HG03175 (cell line): Measurements from ENCODE around the gene TMEM61.
"Not testable (repeated sequence)": the region's sequence is repeated elsewhere in the genome, so short reads cannot be mapped to it uniquely, and the experiment has no call there.

ENCODE experiments used
- ATAC-seq: cut with Tn5 transposase; IDR thresholded peaks from one replicate; pipeline ENCODE4 v1.9.1; 2021; ENCODE audit warnings: mild to moderate bottlenecking, moderate library complexity; ENCODE audit not compliant: unreplicated experiment

The TMEM61 gene

DNA sequence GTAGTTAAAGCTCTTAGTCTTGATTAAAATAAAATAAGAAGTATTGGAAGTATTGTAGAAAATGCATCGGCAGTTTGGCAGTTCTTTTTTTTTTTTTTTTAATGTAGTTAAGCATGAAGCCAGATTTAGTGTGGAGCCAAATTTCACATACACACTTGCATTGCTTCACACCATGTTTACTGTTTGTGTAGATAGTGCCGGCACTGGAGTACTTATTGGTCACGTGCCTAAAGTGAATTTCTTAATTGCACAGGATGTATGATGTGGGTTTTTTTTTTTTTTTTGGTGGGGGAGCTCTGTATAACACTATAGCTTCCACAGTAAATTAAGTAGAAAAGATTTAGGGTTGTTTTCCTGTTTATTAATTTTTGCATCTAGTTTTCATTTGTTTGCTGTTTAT, 21.2 kb upstream of the TMEM61 start:
- ATAC-seq: no peak

DNA sequence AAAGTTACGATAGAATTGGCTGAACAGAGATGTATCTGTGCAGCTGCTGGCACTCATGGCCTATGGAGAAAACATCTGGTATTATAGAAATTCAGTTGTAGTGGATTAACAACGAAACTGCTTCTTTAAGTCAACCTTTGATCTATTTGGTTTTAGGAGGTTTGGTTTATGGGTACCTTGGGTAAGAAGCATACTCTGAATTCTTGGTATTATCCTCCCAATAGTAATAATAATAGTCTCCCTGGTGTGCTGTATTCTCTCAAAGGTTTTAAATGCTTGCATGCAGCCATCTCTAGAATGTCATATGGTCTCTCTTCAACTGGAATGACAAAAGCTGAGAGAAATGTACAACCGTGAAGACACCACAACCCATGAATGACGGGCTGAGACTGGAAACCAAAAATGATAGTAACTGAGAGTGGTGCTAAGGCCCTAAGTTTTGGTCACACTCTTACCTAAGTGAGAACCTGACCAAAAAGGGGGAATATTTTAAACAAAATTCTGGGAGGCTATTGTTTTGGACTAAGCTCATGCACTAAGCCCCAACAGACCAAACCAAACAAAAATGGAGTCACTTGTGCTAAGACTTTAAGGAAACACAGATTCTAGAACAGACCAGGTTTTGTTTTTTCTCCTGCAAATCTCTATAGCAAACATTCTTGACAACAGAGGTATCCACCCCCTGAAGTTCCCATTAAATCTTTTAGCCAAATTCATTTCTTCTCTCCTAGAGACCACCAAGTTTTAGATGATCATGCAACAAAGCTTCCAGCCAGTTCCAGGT, 17.6 kb upstream of the TMEM61 start:
- ATAC-seq: no peak

DNA sequence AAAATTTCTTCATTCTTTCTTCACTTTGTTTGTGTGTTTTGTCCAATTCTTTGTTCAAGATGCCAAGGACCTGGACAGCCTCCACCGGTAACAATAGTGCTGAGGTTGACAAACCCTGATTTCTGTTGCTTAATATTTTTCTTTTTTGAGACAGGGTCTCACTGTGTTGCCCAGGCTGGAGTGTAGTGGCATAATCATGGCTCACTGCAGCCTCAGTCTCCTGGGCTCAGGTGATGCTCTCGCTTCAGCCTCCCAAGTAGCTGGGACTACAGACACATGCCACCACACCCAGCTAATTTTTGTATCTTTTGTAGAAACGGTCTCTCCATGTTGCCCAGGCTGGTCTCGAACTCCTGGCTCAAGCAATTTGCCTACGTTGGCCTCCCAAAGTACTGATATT, 16.6 kb upstream of the TMEM61 start:
- ATAC-seq: not testable (repeated sequence)

DNA sequence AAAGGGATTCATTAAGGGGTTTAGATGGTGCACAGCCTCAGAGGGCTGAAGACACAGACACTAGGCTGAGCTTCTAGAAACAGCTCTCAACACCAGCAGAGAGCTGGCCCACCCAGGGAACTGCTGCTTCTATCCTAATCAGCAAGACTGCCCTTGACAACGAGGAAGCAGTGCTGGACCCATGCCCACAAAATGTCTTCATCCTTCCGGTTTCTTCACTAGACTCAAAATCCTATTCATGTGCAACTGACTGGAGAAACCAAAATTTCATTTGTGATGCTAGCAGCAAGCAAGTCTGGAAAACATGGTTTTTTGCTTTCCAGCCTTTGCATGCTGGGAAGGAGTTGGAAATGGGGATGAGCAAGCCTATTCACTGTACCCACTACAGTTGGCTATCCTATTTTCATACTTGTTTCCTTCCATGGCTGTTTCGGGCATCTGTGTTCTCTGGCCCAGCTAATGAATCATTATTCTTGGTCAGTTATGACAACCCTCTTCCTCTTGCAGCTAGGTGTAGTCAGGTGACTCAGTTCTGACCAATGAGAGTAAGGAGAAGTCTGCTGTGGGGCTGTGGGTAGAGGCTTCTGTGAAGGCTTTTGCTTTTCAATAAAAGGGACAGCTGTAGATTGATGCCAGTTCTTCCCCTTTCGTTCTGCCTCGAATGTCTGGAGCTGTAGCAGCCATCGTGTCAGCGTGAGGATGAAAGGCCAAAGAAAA, 14.6 kb upstream of the TMEM61 start:
- ATAC-seq: peak; percentile 98

DNA sequence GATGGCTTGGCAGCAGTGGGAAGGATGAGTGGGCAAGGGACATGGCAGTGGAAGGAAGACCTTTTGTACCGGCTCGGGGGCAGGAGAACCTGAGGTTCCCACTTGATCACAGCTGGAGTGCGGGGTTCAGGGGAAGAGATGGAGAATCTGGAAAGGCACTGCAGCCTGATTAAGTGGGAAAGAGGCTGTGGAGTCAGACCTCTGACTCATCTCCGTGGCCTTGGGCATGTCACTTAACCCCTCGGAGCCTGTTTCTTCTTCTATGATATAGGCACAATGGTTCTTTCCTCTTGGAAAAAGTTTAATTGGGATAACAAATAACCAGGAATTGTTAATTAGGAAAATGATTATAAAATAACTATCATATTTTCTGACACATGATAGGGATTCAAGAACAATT, 13.1 kb upstream of the TMEM61 start:
- no peak for ATAC-seq

DNA sequence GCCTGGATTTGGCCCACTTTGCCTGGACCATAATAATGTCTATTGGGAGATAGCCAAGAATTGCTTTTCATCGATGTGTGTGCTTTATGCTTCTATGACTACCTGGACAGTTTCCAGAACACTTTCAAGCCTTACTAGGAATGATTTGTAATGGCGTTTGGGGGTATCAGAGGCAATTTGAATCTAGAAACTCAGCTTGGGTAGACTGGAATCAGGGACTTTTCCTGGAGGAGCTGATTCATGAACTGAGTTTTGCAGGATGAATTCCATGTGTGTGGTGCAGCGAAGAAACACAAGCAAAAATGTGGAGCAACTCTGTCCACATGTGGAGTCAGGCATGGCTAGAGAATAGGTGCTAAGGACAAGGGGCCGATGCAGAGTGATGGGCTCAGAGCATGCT, 11.9 kb upstream of the TMEM61 start:
- no peak for ATAC-seq

DNA sequence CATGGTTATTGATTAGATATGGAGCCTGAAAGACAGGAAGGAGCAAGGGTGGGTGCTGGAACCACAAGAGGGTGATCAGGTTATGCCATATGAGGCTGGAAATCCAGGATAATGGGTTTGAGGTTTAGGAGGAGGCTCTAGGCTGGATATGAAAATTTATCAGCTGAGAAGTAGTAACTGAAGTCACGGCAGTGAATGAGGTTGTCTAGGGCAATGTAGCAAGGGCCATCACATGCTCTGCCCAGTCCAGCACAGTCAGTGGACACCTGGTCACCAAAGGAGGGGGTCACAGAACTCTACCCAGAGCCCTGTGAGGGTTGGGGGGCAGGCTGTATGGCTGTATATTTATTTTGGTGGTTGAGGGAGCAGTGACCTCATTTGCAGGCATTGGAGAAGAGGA, 10.5 kb upstream of the TMEM61 start:
- ATAC-seq: no peak

DNA sequence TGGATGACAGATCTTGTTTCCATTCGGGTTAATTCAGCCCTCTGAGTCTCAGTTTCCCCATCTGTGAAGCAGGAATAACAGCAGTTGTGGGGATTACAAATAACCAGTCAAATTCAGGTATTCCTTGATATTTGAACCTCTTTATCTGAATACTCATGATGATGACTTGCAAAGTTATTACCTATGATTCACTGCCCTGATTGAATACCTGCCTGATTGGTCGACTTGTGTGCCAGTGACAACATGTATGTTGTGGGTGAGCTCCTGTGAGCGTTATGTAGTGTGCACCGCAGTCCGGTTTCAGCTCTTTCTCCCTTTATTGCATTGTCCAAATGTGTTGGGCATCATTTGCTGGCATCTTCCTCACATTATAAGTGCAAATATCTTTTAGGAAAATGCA, 9.5 kb upstream of the TMEM61 start:
- no peak for ATAC-seq

DNA sequence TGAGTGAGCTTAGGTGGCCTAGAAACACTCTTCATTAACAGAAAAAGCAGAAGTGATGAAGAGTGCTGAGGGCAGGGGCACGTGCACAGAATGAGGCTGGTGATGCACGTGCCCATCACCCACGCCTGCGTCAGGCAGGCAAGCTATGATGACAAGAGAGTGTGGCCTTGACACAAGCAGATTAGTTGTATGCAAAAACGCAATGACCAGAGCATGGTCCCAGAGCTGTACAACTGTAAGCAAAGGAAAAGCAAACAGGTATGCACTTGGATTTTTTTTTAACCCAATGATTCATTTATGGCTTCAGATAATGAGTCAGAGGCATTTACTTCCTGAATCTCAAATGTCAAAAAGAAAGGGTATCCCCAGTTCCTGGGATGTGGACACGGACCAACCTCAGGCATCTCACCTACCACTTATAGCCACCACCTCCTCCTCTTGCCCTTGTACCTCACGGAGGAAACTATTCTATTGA, 9.1 kb upstream of the TMEM61 start:
- ATAC-seq: peak; percentile 79

DNA sequence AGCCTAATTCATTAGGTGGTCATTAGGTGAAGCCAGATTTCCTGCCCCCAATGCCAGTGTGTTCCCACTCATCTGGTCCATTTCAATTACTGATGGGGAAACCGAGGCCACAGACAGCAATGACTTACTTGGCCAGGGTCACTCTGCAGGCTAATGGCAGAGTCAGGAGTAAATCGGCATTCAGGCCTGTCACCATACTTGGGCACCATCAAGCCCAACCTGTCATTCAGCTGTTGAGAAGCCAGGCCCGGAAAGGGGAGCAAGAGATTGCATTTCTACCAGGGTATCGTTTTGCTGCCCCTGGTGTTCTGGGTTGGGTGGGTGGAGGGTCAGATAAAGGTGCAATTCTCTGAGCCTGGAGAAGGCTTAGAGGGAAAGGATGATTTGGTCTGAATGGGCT, 8.0 kb upstream of the TMEM61 start:
- ATAC-seq: no peak

DNA sequence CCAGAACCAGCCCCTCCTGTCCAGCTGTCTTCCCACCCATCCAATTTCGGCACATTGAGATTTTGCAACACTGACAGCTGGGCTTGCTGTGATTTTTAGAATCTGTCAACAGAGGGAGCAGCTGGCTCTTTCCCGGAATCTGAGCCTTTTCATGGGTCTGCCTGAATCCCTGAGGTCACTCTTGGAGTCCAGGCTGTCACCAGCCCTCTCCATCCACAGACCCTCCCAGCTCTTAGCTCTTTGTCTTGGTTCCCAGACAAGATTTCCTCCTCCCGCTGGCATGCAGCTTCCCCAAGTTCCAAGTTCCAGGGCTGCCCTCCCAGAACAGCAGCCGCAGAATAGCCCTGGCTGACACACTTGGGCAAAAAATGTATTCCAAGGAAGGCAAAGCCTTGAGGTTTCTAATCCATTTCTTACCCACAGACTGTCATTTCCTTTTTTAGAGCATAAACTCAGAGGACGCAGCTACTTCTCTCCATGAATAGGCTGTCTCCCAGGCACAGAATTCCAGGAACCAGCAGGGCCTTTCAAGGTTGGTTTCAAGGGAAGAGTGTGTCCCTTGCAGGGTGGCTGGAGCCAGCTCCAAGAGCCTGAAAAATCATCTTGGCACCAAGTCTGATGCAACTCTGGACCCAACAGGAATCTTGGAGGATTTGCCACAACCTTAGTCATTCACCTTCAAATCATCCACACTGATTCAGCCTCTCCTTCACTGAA, 7.1 kb upstream of the TMEM61 start:
- no peak for ATAC-seq

DNA sequence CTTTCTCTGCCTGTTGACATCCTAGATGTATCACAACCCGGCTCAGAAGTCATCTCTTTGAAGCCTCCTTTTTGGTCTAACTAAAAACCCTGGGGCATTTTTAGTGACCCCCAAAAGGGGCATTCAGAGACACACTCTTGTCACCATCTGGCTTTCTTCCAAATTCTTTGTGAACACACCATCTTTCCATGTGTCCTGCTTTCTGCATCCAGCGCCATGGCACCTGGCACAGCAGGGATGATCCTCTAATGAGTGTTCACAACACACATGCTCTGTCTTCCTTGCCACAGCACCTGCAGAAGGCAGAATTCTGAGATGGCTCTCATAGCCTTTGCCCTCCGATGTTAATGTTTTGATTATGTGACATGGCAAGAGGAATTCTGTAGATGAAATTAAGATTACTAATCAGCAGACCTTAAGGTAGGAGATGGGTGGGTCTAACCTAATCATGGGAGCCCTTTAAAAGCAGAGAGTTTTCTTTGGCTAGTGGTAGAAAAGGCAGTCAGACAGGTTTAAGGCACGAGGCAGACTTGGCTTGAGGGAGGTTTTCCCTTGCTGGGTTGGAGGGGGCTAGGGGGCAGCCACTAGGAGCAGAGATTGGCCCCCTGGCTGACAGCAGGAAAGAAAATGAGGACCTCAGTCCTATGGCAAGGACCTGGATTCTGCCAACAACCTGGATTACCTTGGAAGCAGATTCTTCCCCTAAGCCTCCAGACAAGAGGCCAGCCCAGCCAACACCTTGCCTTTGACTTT, 4.9 kb upstream of the TMEM61 start:
- no peak for ATAC-seq

DNA sequence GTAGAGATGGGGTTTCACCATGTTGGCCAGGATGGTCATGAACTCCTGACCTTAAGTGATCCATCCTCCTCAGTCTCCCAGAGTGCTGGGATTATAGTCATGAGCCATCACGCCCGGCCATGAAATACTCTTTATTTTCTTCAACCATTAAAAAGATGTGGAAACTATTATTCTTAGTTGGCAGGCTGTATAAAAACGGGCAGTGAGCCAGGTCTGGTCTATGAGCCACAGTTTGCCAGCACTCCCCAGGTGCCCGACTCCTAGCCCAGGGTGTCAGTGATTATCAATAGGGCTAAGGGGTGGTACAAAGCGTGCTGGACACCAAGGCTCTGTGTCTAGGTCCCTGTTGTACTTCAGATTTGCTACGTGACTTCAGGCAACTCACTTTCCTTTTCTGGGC, 3.7 kb upstream of the TMEM61 start:
- no peak for ATAC-seq

DNA sequence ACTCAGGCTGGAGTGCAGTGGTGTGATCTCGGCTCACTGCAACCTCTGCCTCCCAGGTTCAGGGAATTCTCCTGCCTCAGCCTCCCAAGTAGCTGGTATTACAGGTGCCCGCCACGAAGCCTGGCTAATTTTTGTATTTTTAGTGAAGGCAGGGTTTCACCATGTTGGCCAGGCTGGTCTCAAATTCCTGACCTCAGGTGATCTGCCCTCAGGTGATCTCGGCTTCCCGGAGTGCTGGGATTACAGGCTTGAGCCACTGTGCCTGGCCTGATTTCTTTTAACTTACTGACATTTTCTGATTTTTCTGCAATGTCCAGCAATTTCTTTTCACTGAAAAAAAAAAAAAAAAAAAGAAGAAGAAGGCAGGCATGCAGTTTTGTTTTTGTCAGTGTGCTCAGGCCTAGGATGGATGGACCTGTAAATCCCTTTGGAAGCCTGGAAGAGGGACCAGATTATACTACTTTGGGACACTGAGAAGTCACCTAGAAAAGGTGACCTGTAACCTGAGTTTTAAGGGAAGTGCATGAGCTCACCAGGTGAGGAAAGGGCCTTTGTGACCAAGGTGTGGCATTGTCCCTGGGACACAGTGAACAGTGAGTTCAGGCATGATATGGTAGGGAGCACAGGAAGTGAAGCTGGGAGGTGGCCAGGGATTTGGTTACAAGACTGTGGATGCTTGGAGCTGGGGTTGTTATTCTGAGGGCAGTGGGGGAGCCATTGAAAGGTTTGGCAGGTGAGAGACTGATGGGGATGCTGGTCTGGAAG, 2.7 kb upstream of the TMEM61 start:
- ATAC-seq: no peak

DNA sequence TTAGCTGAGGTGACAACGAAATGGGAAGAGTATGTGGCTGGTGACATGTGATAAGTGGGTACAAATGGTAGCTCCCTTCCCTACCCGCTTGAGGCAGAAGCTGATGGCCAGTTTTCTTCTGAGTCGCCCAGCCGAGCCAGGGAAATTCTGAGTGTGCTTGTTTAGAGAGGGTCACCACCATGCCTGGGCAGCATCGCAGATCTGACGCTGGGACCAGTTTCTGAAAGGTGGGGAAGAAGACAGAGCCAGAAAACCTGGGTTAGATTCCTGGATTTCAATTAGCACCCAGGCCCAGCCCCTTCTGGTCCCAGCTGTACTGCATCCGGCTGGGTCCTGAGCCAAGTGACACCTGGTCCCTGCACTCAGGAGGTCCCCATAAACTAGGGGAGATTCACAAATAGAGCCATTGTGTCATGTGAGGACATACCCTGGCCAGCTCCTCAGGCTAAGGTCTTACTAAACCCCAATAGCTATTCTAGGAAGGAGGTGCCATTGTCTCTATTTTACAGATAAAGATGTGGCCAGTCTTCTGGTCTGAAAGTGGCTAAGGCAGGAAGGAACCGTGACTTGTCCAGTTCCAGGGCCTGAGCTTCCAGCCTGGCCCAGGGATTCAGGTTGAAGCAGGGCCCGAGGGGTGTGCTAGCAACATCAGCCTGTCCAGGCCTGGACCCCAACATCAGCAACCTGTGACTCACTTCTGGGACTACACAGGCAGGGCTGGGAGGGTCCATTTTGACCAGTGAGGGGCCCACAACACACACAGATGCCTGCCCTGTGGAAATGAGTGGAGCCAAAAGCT, 1.7 kb upstream of the TMEM61 start:
- ATAC-seq: no peak

DNA sequence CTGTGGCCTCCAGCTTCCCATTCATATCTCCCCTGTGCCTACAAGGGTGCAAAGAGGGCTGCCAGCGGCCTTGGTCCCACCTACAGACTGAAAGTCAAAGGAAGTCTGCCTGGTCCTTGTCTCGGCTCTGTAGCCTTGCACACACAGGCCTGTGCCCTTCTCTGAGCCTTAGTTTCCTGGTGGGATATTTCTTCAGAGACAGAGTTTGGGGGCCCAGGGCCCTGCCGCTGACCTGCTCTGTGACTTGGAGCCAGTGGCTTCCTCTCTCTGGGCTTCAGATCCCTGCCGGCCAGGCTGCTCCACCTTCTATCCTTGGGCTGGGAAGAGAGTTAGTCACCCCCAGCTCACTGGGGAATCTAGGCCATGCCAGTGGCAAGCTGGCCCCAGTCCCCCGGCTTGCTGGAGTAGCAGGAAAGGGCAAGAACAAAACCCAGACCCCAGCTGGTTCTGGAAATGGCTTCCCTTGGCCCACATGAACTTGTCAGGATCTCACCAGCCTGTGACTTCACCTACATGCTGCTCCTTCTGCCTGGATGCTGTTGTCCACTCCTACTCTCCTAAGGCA, 1.0 kb upstream of the TMEM61 start:
- no peak for ATAC-seq

DNA sequence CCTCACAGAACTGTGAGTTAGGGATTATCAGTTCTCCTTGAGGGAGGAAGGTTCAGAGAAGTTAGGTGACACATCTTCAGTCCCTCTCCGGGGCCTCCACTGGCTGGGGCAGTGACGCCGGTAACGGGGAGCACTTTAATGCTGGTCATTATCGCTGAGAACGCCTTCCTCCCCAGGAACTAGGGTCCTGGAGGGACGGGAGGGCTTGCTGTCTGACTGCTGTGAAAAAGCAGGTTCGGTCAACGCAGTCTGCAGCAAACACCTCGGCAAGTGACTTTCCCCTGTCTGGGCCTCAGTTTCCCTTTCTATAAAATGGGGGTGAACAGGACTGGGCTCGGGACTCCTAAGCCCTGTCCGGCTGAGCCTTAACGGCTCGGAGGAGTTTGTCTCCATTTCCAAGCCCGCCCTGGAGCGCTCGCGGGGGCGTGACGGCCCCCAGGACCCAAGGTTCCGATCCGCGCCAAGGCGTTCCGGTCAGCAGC, 341 bp upstream of the TMEM61 start:
- ATAC-seq: no peak

DNA sequence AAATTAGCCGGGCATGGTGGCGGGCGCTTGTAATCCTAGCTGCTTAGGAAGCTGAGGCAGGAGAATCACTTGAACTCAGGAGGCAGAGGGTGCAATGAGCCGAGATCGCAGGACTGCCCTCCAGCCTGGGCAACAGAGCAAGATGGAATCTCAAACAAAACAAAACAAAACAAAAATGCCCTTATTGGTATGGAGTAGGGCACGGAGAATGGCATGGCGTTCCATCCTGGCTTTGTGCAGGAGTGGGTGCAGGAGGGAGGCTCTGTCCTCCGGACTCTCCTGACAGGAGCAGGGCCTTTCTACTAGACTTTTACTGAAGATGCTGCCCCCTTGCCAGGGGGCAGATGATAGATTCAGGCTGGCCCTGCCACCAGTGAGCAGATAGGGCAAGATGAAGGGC, 1.0 kb downstream of the TMEM61 start:
- no peak for ATAC-seq

DNA sequence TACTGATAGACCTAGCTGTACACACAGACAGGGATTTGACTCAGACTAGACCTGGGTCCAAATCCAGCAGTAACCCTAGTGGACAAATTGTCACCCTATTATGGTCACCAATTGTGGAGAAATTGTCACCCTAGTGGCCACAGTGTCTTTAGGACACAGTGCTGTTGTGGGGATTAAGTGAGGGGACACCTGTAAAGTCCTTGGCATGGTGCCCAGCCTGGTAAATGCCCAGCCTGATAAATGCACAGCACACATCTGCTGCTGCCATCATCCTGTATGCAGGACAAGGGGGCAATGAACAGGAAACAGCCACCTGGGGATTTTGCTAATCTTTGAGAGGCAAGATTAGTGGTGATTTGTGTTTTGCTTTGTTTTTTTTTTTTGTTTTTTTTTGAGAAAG, 2.3 kb downstream of the TMEM61 start:
- ATAC-seq: no peak
